HFF-Myc (cell line): ENCODE data around the gene PCGF3.
"Not testable (repeated sequence)": the region's sequence is repeated elsewhere in the genome, so short reads cannot be mapped to it uniquely, and the experiment has no call there.

Experiments used
- DNase-seq: peaks from one replicate; pipeline ENCODE4 v3.0.0-alpha.2; 2011; ENCODE audit warnings: low read depth; ENCODE audit errors: extremely low read depth
- H3K4me3 ChIP-seq: replicated peaks from 2 replicates; pipeline ENCODE4 v1.5.1; 2011; ENCODE audit warnings: low read depth, mild to moderate bottlenecking, control low read depth, low read length
- TF ChIP-seq, protein P1 (sequence below): IDR thresholded peaks from 2 replicates; pipeline ENCODE4 v1.5.1; 2012; ENCODE audit warnings: mild to moderate bottlenecking, low read depth, low read length, control low read depth; ENCODE audit errors: missing control alignments

The PCGF3 gene

DNA sequence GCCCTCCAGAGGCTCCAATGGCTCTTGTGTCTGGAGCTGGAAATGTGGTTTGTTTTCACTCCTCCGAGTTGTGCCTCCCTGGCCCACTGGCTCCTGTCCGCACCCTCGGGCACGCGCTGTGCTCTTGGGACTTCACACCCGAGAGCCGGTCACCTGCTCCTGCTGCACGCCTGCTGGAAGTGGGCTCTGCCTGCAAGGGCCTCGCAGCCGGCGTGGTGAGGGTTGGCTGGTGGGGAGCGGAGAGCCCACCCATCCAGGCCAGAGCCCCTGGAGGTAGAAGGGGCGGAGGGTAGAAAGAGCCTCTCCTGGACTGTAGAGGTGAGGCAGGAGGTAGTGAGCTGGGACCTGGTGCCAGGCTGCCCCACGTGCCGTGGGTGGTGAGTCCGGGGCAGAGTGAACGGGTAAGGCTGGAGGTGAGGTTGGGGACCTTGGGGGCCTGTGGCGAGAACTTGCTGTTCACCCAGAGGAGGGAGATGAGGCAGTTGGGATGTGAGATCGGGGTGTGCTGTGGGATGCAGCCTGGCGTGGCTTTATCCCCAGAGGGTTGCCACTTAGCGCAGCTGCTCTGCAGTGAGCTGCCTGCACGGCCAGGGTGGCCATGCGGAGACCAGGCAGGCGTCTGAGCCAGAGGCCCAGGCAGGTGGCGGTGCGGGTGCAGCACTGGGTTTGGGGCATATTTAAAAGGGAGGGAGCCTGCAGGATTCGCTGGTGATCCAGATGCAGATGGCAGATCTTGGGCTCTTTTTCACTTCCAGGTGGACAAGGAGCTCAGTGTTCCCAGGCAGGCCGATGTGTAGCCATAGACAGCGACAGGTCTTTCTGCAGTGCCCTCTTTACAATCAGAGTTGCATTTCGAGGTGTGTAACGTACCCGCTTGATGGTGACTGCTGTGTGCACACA, 48.8 kb downstream of the PCGF3 start:
- TF ChIP-seq, protein P1, sequence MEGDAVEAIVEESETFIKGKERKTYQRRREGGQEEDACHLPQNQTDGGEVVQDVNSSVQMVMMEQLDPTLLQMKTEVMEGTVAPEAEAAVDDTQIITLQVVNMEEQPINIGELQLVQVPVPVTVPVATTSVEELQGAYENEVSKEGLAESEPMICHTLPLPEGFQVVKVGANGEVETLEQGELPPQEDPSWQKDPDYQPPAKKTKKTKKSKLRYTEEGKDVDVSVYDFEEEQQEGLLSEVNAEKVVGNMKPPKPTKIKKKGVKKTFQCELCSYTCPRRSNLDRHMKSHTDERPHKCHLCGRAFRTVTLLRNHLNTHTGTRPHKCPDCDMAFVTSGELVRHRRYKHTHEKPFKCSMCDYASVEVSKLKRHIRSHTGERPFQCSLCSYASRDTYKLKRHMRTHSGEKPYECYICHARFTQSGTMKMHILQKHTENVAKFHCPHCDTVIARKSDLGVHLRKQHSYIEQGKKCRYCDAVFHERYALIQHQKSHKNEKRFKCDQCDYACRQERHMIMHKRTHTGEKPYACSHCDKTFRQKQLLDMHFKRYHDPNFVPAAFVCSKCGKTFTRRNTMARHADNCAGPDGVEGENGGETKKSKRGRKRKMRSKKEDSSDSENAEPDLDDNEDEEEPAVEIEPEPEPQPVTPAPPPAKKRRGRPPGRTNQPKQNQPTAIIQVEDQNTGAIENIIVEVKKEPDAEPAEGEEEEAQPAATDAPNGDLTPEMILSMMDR = no peak
- no peak overlapping the region for H3K4me3 ChIP-seq
- DNase-seq = no peak

DNA sequence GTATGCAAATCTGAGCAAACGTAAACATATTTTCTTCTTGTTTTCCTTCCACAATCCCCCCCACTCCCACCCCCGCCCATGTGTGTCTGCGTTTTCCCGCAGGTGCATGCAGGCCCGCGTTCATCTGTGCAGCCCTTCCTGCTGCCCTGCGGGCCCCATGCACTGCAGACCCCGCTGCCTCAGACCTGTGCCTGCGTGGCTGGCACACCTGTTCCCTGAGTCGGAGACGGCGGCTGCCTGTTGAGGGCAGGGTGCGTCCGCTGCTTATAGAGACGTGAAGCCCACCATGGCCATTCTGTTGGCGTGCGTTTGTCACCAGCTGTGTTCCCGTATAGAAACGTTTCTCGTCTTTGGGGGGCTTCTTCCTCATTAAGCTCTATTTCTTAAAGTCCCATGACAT, 51.5 kb downstream of the PCGF3 start:
- no peak overlapping the region for H3K4me3 ChIP-seq
- TF ChIP-seq, protein P1 = no peak
- no peak for DNase-seq

DNA sequence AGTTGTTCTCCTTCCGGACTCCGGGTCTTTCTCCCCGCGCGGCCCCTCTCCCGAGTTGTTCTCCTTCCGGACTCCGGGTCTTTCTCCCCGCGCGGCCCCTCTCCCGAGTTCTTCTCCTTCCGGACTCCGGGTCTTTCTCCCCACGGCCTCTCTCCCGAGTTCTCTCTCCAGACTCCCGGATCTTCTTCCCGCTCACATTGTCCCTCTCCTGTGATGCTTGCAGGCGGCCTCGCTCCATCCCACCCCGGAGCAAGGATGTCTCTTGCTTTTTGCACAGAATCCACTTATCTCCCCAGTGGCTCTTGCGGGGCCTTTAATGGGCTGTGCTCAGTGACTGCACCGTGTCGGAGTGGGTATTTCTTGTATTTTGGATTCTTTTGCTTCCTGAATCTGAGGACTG, 54.2 kb downstream of the PCGF3 start:
- H3K4me3 ChIP-seq, DNase-seq: not testable (repeated sequence)

DNA sequence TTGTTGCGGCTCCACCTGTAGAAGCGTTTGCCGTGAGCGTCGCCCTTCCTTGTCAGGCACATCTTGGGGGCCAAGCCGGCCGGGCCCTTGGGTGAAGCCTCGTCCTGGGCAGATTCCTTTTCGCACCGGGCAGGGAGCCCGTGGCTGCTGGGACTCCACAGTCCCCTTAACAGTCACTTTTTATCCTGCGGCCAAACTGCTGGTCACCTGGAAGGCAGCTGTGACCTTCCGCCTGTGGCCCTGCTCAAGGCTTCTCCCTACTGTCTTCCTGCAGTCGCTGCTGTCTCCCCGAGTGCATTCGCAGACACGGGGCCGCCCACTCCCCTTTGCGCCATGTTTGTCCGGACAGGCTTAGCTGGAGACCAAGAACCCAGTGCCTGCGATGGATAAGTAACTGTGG, 55.0 kb downstream of the PCGF3 start:
- no peak for DNase-seq
- no peak overlapping the region for H3K4me3 ChIP-seq
- TF ChIP-seq, protein P1 = no peak

DNA sequence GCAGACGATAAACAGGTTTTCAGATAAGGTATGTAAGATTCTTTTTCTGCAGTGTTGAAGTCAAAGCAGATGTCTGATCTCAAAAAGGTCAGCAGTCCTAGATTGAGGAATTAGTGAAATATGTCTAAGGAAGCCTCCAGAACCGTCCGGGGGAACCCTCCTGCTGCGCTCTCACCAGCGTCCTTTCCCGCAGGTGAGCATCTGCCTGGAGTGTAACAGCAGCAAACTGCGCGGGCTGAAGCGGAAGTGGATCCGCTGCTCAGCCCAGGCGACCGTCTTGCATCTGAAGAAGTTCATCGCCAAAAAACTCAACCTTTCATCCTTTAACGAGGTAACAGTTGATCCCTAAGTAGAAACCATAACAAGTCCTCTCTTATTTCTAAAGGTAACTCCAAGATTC, 55.5 kb downstream of the PCGF3 start:
- no peak overlapping the region for H3K4me3 ChIP-seq
- DNase-seq = no peak
- TF ChIP-seq, protein P1 = no peak

DNA sequence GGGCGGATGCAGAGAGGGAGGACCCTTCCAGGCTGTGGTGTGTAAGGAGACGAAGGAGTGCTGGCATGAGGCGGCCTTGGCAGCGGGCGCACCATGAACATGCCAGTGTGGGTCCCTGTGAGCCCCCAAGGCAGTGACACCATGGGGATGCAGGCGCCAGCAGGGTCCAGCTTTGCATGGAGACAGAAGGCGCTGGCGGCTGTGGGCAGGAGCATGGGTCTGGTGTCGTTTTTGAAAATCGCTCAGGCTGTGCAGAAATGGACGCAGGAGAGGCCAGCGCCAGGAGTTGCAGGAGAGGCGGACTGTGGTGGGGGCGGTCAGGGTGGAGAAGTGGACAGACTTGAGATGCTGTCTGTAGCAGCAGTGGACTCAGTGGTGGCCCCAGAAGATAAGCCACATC, 56.1 kb downstream of the PCGF3 start:
- no peak overlapping the region for H3K4me3 ChIP-seq
- TF ChIP-seq, protein P1 = no peak
- no peak for DNase-seq

DNA sequence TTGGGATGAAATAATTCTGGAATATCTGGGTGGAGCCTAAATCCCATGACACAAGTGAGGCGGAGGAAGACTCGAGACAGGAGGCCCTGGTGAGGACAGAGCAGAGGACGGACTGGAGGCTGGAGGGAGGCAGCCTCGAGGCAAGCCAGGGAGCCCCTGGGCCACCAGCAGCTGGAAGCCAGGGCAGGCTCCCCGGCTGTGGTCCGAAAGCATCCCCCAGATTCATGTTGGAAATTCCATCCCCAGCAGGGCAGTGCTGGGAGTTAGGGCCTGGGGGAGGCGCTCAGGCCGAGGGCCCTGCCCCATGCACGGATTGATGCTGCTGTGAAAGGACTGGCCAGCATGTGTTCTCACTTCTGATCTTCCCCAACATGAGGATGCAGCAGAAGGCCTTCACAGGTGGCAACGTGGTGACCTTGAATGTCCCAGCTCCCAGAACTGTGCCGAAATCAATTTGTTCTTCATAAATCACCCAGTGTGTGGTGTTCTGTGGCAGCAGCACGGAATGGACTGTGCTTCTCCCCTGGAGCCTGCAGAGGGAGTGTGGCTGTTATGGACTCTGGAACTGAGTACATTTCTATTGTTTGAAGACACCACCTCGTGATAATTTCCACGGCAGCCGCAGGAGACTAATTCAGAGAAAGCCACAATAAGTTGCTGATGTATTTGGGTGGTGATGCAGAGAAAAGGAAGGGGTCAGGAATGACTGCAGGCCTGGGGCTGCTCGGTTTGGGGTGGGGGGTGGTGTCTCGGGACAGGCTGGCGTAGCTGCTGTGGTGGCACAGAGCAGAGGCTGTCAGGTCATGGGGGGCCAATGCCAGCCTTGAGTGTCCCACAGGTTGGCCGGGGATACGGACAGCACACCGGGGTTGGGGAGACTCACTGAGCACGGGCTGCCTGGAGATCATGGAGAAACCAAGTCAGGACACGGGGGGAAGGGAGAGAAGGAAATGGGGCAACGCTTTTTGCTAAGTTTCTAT, 56.9 kb downstream of the PCGF3 start:
- TF ChIP-seq, protein P1 = peak; percentile 16
- H3K4me3 ChIP-seq = no peak overlapping the region
- DNase-seq = no peak
